Left hindlimb (tissue), 1 donor: ENCODE measurements around the gene WFDC1.

Source experiments
- DNase-seq: peaks from one replicate; pipeline ENCODE4 v3.0.0-alpha.2; 2018

Gene WFDC1, protein sequence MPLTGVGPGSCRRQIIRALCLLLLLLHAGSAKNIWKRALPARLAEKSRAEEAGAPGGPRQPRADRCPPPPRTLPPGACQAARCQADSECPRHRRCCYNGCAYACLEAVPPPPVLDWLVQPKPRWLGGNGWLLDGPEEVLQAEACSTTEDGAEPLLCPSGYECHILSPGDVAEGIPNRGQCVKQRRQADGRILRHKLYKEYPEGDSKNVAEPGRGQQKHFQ

DNA sequence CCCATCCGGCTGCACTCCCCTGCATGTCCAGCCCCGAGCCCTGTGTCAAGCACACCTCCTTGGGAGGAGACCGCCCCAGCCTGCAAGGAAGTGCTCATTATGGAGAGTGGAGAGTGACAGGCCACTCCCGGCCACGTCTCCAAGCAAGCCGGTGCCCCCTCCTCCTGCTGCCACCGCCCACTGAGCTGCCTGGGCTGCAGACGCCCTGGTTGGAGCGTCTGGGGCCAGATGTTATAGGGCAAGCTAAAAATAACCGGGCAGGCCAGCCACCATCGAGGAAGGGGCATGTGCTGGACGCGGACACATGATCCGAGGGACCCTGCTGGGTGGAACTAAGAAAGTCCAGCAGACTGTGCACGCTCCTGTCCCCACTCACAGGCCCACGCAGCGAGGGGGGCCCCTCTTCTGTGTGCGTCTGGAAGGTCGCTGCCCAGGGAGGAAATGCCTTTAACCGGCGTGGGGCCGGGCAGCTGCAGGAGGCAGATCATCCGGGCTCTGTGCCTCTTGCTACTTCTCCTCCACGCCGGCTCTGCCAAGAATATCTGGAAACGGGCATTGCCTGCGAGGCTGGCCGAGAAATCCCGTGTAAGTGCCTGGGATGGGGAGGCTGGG, at the start of gene WFDC1:
Gene WFDC1 (plus strand): TSS at position 348 of the 612 bp plus-strand sequence. CDS start 94 bp downstream, at position 442.
- DNase-seq = peak; percentile 64

DNA sequence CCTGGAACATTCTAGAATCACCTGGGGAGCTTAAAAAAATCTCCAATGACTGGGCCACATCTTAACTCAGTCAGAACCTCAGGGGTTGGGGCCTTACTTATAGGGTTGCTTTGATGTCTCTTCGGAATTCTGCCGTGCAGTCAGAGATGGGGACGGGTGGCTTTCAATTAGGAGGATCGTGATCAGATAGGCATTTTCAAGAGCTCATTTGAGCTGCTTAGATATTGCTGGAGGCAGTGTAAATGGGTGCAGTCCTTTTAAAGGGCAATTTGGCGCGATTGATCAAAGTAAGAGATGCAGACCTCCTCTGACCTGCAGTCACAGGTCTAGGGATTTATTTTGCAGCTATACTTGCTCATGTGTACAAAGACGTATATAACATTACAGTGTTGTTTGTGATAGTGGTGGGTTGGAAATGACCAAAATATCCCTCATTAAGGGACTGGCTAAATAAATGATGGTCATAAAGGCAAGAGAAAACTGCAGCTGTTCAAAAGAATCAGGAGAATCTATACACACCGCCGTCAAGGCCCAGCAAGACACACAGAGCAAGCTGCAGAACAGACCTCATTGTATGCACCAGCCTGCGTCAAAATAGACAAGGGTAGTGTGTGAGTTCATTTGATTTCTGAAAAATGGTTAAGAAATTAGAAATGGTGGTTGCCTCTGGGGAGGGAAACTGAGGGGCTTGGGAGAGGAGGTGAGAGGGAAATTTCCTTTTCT, 48.6 kb upstream of the WFDC1 start:
- no peak for DNase-seq

DNA sequence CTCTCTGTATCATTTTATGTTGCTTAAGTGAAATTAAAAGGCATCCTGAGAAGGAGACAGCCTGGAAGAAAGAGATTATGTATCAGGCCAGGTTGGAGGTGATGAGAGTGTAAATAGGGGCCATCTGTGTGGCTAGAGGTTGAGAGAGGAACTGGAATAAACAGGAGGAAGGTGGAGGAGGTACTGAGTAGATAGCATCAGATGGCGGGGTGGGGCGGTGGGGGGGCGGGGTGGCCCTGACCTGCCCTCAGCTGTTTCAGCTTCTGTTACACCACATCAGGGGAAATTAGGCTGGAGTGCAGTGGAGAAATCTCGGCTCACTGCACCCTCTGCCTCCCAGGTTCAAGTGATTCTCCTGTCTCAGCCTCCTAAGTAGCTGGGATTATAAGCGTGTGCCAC, 48.0 kb upstream of the WFDC1 start:
- no peak for DNase-seq

DNA sequence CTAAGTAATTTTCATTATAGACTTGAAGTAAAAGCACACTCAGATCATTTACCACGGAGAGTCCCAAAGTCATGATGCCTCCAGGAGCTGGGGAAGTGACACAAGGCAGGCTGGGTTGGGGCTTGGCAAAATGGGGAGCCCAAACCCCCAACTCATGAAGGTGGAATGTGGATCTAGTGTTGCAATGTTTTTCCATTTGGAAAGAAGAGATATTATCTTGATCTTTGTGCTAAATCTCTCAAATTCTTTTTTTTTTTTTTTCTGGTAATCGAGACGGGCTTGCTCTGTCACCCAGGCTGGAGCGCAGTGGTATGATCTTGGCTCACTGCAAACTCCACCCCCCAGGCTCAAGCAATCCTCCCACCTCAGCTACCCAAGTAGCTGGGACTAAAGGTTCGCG, 47.3 kb upstream of the WFDC1 start:
- DNase-seq = no peak

DNA sequence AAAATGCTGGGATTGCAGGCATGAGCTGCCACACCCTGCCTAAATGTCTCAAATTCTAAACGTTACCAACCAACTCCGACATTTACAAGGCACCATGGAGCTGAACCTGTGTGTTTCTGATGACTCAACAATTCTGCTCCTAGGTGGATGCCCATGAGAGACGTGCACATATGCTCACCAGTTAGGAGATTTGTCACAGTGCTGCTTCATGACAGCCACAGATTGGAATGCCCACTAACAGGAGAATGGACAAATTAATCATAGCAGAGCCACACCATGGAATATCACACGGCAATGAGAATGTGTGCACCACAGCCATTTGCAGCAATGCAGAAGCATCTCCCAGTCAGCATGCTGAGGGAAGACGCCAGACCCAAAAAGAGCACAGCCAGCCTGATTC, 46.8 kb upstream of the WFDC1 start:
- no peak for DNase-seq

DNA sequence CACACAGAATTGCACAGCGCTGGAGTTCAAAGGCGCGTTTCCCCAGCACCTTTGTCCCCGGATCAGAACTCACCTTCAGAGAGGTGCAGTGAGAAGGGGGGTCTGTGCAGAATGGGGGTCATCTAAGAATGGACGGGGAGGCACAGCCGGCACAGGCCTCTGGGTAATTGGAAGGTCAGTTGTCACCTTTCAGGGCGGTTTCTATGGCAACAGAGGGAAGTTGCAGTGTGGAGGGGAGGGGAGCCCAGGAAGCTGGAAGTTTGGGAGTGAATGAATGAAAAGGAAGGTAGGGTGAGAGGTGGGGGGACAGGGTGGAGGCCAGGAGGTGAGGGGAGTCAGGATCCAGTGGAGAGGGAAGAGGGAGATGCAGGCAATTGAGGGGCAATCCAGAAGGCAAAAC, 42.5 kb upstream of the WFDC1 start:
- no peak for DNase-seq

DNA sequence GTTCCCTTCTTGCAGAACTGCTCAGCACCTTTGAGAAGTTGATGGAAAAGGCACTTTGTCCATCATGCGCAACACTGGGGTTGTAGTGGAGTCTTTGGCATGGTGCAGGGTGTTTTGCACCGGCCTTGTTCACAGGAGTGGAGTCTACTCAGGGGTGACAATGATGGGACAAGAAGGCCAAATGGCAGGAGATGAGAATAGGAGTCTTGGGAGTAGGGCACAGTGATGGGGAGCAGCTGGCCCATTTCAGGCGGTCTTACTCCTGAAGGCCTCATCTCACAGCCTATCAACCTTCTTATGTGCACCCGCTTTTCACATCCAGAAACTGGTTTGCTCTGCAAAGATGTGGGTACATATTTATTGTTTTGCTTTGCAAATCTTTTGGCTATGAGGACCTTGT, 41.5 kb upstream of the WFDC1 start:
- no peak for DNase-seq

DNA sequence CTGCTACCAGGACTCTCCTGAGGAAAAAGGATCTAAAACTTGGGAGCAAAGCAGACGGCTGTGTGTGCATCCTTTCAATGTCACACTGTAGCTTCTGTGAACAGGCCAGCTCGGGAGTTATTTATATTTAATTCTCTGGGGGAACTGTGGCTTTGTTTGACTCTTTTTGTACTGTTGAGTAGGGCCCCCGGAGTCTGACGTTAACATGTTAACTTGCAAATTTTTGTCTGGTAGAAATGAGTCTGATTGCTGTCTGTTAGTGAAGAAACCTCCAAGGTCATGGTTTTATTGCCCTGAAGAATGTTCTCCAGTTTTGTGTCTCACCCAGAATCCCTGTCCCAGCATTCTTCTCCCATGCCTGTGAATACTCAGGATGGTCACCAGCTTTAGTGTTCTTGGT, 40.6 kb upstream of the WFDC1 start:
- no peak for DNase-seq

DNA sequence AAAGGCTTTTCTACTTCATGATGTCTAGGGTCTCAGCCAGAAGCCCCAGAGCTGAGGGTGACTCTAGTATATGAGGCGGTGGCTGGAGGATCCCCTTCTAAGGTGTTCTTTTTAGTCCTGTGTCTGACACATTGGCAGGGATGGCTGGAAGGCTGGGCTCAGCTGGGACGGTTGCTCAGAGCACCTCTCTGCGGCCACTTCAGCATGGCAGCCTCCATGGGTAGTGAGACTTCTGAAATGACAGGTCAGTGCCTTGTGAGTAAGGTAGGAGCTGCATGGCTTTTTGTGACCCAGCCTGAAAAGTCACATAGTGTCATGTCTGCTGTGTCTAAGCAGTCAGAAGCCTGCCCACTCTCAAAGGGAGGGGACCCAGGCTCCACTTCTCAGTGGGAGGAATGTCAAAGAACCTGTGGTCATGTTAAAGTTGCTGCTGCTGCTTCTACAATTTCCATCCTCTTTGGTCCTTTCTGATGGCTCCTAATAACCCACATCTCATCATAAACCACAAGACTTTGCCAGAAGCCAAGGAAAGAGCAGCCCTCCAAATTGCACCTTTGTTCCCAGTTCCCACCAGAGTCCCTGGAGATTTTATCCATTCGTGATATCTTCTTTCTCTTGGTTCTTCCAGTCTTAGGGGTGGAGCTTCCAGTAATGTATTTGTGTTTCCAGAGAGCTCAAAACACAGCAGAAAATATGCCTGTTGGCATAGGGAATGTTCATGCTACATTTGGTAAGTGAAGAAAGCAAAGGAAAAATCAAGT, 39.4 kb upstream of the WFDC1 start:
- no peak for DNase-seq

DNA sequence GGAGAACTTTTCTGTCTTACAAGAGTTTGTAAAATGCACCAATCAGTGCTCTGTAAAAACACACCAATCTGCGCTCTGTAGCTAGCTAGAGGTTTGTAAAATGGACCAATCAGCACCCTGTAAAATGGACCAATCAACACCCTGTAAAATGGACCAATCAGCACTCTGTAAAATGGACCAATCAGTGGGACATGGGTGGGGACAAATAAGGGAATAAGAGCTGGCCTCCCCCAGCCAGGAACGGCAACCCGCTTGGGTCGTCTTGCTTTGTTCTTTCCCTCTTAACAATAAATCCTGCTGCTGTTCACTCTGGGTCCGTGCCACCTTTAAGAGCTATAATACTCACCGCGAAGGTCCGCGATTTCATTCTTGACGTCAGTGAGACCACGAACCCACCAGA, 36.4 kb upstream of the WFDC1 start:
- no peak for DNase-seq

DNA sequence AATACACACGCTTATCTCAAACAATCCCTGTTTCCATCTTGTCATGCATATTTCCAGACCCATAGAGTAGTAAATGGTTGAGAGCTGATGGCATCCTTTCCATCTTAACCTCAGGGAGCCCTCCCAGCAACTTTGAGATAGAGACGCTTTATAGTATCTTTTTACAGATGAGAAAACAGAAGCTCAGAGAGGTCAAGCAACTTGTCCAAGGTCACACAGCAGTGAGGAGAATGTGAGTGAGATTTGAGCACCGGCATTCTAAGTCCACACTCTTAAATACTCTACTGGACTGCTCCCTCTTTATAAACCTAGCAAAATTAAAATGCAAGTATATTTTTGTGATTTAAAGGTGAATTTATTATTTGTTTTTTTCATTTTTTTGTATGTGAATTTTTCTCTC, 35.0 kb upstream of the WFDC1 start:
- DNase-seq = no peak

DNA sequence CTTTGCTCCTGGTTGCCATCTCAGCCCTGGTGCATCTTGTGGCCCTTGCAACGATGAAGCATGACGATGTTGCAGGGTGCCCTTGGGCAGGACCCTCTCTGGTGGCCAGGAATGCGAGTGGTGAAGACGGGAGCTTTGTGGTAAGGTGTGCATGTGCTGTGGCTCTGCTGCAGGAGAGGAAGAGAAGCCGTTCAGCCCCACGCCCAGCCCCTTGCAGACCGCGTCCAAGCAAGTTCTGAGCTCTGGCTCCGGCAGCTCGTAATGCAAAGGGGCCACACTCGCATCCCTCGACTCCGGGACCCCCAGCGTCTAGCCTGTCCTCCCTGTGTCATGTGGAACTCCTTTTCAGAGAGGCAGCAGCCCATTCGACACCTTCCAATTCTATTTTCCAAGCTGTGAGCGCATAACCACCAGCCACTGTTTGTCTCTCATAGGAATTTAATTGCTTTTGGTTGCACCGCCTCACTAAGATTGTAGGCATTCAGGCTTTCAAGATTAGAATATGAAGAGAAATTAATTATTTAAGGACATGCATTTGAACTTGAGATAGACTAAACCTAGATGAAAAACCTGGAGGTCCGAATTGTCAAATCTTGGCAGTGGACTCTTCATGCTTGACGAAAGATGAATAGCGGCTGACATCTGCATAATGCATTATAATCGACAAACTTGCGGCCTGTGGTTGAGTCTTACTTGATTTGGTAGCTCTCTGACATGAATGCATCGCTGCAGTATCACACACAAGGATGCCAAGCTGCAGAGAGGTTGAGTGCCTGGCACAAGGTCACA, 33.7 kb upstream of the WFDC1 start:
- DNase-seq = no peak

DNA sequence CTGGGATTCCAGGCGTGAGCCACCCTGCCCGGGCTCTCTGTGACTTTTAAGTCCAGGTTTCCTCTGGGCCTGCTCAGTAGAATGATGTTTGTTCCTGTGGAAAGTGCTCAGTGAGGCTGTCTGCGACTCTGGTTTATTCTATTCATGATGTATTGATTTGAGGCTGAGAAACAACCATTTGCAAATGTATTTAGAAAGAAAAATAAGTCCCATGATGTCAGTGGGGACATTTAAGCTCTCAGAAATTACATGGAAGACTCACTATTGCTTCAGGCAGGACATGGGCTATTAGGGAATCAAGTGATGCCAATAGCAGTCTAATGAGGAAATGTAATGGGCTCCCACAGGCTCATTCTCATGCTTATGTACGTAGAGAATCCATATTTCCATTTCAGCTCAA, 32.6 kb upstream of the WFDC1 start:
- DNase-seq = no peak

DNA sequence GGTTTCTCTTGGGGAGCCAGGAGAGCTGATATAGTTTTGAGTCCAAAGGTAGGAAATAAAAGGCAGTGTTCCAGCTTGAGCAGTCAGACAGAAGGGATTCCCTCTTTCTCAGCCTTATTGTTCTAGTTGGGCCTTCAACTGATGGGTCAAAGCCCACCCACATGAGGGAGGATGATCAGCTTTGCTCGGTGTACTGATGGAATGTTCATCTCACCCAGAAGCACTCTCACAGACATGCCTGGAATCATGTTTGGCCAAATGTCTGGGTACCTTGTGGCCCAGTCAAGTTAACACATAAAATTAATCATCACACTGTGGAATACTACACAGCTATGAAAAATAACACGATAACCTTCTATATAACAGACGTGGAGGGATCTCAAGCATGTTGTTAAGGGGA, 31.7 kb upstream of the WFDC1 start:
- no peak for DNase-seq

DNA sequence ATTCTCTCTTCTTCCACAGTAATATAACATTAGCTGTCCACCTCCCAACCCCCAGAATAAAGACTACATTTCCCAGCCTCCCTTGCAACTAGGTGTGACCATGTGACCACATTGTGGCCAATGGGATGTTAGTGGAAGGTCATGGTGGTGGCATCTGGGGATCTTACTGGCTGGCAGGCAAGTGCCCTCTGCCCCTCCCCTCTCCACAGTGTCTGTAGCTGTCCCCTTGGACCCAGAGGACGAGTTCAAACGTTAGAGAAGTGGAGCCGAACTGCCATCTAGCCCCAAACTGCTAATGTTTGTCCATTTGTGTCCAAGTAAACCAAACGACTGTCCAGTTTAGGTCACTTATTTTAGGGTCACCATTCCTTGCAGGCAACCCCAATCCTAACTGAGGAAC, 28.2 kb upstream of the WFDC1 start:
- DNase-seq = peak; percentile 51

DNA sequence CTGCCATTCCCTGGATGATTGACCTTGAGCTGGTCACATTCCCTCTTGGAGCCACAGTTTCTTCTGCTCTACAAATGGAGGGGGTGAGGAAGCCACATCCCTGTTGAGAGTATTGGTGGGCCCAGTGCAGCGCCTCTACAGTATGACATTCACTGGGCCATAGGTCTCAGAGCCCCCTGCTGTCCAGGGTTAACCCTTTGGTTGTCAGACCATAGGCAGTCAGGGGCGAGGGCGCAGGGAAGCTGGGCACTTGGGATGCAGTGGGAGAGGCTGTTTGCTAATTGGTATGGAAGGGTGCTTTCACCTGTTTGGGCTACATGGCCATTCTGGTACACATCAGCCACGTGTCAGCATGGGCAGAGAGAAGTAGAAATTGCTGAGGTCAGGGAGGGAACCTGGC, 27.3 kb upstream of the WFDC1 start:
- DNase-seq = no peak

DNA sequence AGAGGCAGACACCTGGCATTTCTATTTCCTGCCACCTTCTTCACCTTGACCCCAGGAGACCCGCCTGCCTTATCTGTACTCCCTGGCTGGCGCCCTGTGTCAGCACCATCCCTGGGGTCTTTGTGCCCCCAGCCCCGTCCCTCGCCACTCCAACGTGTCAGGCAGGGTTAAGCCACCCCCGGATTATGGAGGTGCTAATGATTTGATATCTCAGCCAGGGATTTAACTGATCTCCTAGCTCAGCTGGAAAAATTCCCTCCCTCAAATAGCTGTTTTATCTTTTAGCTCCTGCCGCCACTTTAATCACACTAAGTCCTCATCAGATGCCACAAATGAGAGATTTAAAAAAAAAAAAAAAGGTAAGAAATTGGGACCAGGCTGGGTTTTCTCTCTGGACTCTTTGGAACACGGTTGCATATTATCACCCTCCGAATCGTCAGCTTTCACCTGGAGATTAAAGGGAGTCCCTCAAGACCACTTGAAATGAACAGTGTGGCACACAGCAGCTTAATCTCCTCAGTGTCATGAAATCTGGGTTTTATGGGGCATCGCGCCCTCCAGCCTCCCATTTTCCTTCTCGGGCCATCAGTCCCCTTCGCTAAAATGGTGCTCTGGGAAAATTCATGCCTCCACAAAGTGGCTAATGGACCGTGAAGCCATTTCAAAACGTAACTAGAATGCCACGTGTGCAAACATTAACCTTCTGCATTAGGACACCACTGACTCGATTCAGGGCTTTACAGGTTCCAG, 26.2 kb upstream of the WFDC1 start:
- DNase-seq = no peak

DNA sequence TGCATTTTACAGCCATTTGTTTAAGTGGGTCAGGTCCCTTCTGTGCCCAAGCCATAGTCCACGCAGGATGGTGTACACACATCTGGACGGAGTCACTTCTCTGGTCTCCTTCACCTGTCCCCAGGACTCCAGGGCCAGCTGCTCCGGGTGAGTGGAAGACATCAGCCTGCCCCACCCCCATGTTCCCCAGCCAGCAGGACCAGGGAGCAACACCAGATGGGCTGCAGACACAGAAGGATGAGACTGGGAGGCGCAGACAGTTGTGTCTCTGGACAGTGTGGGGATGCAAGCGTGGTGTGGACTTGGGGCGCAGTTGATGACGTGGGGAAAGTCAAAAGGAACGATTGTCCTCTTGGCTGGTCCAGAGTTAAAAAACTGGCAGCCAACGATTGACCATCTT, 24.6 kb upstream of the WFDC1 start:
- no peak for DNase-seq

DNA sequence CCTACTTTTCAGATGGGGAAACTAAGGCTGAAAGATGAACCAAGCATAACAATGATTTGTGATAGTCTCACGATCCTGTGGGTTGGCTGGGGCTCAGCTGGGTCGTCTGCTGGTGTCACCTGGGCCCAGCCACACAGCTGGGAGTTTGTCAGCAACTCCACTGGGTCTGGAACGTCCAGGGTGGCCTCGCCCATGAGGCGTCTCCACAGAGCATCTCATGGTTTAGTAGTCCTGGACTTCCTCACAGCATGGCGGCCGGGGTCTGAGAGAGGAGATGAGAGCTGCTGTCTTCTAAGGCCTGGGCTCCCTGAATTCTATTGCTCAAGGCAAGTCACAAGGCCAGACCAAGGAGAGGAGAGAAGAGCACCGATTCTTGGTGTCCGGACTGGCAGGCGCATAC, 24.1 kb upstream of the WFDC1 start:
- DNase-seq = no peak

DNA sequence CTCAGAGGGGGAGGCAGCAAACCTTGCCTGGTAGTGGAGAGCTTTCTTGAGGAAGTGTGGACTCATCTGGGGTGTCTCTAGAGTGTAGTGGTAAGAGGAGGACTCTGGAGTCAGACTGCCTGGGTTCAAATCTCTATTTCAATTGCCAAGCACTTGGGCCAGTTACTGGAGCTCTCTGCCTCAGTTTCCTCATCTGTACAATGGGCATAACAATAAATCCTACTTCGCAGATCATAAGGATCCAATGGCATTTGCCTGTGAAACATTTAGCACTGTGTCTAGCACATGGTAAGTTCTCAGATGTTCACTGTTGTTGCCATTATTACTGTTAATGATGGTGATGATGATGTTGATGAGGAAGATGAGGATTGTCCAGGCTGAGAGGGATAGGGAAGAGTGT, 23.6 kb upstream of the WFDC1 start:
- DNase-seq = no peak

DNA sequence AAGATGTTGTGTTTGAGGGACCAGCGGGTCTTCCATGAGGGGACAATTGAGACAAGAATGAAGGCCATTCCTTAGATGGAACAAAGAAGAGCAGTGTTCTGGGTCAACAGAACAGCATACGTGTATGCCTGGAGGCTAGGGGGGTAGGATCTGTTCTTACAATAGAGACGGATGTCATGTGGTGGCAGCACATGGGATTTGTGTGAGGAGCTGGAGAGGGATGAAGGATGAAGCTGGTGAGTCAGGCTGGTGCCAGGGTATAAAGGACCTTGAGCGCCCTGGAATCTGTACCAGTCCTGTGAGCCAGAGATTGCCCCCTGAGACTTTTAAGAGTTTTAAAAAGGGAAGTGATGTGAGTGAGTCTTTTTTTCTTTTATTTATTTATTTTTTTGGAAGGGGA, 22.8 kb upstream of the WFDC1 start:
- DNase-seq = no peak

DNA sequence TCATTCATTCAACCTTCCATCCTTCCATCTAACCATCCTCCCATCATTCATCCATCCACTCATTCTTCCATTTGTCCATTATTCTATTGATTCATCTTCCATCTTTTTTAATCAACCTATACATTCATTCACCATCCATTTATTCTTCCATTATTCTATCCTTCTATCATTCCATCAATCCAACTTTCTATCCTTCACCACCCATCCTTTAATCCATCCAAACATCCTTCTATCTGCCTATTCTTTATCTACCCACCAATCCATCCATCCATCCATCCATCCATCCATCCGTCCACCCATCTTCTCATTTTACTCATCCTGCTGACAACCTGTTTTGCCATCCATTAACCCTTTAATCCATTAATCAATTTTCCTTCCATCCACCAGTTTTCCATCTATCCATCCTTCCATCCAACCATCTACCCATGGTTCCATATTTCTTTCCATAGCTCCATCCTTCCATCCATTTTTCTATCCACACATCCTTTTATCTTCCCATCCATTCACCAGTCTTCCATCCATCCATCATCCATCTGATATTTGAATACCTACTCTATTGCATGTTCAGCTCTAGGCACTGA, 21.8 kb upstream of the WFDC1 start:
- DNase-seq = no peak
